IPS-20b (cell line): ENCODE measurements around the gene GJB2.

Experiments
- H3K27ac ChIP-seq: one replicate; pipeline ENCODE4 v1.5.1; 2013; ENCODE audit warnings: low read length
- H3K27me3 ChIP-seq: 2 replicates; pipeline ENCODE4 v1.6.1; 2013; ENCODE audit warnings: mild to moderate bottlenecking, low read length, inconsistent platforms; ENCODE audit not compliant: insufficient read depth
- H3K36me3 ChIP-seq: 2 replicates; pipeline ENCODE4 v1.6.1; 2013; ENCODE audit warnings: low read depth, mild to moderate bottlenecking, inconsistent platforms, low read length, moderate library complexity; ENCODE audit not compliant: insufficient read depth
- H3K4me1 ChIP-seq: 2 replicates; pipeline ENCODE4 v1.6.1; 2013; ENCODE audit warnings: mild to moderate bottlenecking, control low read depth, inconsistent platforms, low read length, moderate library complexity; ENCODE audit not compliant: insufficient read depth
- H3K4me3 ChIP-seq: 2 replicates; pipeline ENCODE4 v1.5.1; 2013; ENCODE audit warnings: mild to moderate bottlenecking, low read length, inconsistent platforms
- H3K9ac ChIP-seq: 2 replicates; pipeline ENCODE4 v1.6.1; 2013; ENCODE audit warnings: low read depth, mild to moderate bottlenecking, inconsistent platforms, low read length, moderate library complexity
- H3K9me3 ChIP-seq: 2 replicates; pipeline ENCODE4 v1.6.1; 2013; ENCODE audit warnings: mild to moderate bottlenecking, low read depth, low read length, inconsistent platforms; ENCODE audit not compliant: insufficient read depth

GJB2 gene

DNA sequence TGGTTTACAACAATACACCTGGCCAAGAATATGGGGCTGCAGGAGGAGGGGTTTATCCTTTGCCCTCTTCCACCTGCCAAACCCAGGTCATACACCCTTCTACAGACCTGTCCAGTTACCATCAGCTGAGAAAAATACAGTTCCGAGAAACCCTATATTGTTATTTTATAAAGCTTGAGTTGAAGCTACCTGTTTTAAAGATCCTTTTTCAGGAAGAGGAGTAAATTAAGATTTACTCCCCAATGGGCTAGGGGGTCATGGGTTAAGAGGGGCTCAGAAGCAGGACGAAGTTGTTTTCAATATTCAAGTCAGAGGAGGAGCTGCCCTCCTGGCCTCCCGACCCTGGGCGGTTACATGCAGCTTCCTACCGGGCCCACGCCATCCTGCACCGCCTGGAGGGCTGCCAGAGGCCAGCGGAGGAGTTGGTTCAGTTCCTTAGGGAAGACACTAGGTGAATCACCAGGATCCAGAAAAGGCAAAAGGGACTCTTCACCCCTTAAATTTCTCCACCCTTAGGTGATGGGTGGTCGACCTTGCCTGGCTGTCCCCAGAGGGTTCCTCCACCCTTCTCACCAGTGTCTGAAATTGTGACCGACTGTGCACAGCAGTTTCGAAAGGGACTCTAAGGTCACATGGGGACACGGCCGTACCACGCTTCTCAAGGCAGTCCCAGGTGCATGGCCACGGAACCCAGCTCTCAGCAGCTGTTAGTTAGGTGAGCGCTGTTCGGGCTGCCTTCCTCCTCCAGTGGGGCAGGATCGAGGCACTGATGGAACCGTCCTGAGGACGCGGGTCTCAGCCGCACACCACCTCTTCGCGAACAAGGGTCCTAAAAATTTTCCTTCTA, 1.2 kb downstream of the GJB2 start:
- Histone ChIP-seq H3K4me1 (peaks cover 11% of the 10 kb centered on the region; the same call in 1 of the 2 replicates), H3K4me3 (peak overlapping the region; percentile 66), H3K9ac (no peak overlapping the region), H3K27ac (no peak overlapping the region), H3K9me3 (no peaks in the 10 kb centered on the region), H3K27me3 (peaks cover 83% of the 10 kb centered on the region), H3K36me3 (no peaks in the 10 kb centered on the region)

DNA sequence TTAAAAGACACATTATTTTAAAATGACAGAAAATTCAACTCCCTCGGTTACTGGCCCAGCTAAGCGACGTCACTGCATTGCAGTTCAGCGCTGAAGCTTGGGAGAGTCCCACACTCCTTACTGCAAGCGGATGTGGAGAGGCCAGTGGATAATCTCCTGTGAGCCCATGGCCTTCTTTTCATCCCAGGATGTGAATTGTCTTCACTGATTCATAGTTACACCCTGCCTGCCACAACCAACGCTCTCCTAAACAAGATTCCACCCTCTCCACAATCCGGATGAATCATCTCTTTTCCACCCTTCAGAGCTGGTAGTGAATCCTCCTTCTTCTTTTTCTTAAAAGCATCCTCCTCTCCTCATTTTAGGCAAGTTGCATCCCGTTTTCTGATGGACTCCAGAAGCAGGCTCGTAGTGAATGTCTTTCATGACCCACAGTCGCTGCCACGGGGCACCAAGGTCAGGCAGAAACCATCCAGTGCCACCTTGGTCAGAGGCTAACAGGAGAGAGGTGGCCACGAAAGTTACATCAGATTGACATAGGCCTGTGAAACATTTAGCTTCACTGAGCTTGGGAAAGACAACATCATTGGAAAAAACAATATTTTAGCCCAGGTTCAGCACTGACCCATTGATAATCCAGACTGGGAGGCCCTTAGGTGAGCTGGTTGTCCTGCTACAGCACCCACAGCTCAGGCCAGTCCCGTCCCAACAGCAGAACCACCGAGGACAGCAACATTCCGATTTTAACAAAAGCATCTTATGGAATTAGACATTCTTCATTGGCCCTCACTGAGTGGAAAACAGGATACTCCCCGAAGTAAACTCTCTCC, 2.0 kb downstream of the GJB2 start:
- H3K4me1 ChIP-seq: peaks cover 11% of the 10 kb centered on the region; the same call in 1 of the 2 replicates
- H3K27me3 ChIP-seq: peaks cover 75% of the 10 kb centered on the region
- H3K36me3 ChIP-seq: no peaks in the 10 kb centered on the region
- H3K27ac ChIP-seq: no peak overlapping the region
- H3K4me3 ChIP-seq: no peak overlapping the region
- H3K9ac ChIP-seq: no peak overlapping the region
- no peaks in the 10 kb centered on the region for H3K9me3 ChIP-seq

DNA sequence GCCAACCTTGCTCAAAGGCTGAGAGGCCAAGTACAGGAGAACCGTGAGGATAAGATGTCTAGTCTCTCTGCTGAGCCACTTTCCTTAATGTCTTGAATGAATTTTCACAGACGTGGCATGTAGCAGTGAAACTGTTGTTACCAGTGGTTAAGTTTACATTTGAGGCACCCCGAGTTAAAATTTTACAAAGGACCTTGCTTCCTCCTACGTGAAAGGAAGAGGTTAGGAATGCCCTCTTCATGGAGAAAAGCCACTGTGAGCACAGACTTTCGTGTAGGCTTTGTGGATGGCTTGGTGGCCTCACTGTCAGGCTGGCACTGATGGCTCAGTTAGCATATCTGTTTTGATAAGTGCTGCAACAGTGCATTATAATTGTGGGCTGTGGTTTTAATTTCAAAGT, 2.7 kb downstream of the GJB2 start:
- Histone ChIP-seq H3K9ac (no peak overlapping the region), H3K9me3 (no peaks in the 10 kb centered on the region), H3K4me3 (no peak overlapping the region), H3K36me3 (no peaks in the 10 kb centered on the region), H3K27me3 (peaks cover 69% of the 10 kb centered on the region), H3K27ac (no peak overlapping the region), H3K4me1 (peaks cover 11% of the 10 kb centered on the region; the same call in 1 of the 2 replicates)

- Histone ChIP-seq H3K9ac (no peak overlapping the region), H3K27me3 (peaks cover 57% of the 10 kb centered on the region), H3K27ac (no peak overlapping the region)
Measured at GRCh38 chr13:20188667-20189553, 3.8 kb downstream of the GJB2 start.

DNA sequence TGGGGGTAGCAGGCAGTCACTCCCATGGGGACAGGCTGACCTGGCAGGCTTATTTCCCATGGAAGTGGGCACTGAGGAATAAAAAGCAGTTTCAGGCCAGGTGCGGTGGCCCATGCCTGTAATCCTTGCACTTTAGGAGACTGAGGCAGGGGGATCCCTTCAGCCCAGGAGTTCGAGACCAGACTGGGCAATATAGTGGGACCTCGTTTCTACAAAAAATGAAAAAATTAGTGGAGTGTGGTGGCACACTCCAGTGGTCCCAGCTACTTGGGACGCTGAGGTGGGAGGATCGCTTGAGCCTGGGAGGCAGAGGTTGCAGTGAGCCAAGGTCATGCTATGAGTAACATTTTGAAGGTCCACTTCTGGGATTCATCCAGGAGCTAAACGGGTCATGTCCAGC, 6.0 kb downstream of the GJB2 start:
- Histone ChIP-seq H3K36me3 (no peaks in the 10 kb centered on the region), H3K27ac (no peak overlapping the region), H3K4me1 (0 out of 2 replicates have a peak, but pooled peaks cover 2% of the 10 kb centered on the region), H3K9ac (no peak overlapping the region), H3K9me3 (no peaks in the 10 kb centered on the region), H3K4me3 (no peak overlapping the region), H3K27me3 (peaks cover 36% of the 10 kb centered on the region)

More at GRCh38 chr13:20188667-20189553, 3.8 kb downstream of the GJB2 start:
- H3K9me3 ChIP-seq: no peaks in the 10 kb centered on the region
- no peak overlapping the region for H3K4me3 ChIP-seq
- no peaks in the 10 kb centered on the region for H3K36me3 ChIP-seq
- H3K4me1 ChIP-seq: peaks cover 6% of the 10 kb centered on the region; the same call in 1 of the 2 replicates

DNA sequence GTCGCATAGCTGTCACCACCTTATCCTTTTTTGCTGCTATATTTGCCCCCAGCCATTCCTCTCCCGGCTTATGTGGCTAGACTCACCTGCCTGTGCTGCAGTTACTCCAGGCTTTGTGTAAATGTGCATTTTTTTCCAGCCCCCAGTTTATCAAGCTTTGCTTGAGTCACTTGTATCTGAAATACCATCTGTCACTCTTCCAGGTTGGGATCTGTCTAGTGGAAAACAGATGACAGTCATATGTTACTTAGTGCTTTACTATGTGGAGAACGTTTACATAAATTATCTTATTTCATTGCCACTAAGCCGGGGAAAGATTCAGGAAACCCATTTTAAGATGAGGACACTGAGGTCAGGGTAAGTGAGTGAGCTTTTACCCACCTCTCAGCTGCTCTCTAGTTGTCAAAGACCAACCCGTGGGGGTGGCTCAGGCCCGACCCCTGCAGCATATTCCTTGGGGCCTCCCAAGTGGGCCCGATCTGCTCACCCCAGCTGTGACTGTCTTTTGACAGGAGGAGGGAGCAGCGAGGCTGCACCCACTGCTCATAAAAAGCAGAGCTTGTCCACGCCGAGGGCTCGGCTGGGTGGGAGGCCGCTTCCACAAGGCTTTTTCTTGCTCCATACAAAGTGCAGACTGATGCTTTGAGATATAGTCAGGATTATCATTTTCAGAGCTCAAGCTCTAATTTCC, 7.2 kb downstream of the GJB2 start:
- H3K9me3 ChIP-seq: no peaks in the 10 kb centered on the region

DNA sequence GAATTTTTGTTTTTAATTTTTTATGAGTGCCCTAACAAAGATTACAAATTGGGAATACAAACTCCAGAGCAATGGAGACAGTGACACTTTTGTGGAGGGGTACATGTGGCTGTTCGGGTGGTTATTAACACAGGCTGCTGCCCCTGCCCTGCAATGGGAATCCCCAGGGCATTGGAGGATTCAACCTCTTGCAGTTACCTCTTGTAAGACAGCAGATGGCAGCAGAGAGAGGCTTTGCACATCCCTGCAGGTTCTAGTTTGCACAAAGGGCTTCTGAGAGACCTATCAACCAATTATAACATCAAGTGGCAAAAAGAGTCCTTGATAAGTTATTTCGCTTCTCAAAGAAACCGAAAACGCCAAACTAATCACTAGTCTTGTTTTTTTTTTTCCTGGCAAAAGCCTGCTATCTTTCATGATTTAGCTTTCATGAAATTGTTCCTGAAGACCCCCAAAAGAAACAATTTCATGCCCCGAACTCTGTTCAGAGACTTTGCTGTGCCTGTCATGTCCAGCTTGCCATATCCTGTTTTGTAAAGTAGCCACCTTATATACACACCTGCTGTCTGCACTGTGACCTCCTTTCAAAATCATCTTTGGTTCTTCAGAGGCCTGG, 10.4 kb downstream of the GJB2 start:
- no peaks in the 10 kb centered on the region for H3K27me3 ChIP-seq
- H3K9me3 ChIP-seq: no peaks in the 10 kb centered on the region

More for the DNA sequence above, 7.2 kb downstream of the GJB2 start:
- no peak overlapping the region for H3K9ac ChIP-seq
- H3K4me3 ChIP-seq: no peak overlapping the region
- no peaks in the 10 kb centered on the region for H3K36me3 ChIP-seq
- H3K4me1 ChIP-seq: no peaks in the 10 kb centered on the region
- no peak overlapping the region for H3K27ac ChIP-seq
- peaks cover 23% of the 10 kb centered on the region for H3K27me3 ChIP-seq

GRCh38 chr13:20181188-20181587, 11.6 kb downstream of the GJB2 start:
- no peak overlapping the region for H3K9ac ChIP-seq
- no peaks in the 10 kb centered on the region for H3K9me3 ChIP-seq
- H3K36me3 ChIP-seq: no peaks in the 10 kb centered on the region
- no peaks in the 10 kb centered on the region for H3K4me1 ChIP-seq
- H3K4me3 ChIP-seq: no peak overlapping the region
- H3K27me3 ChIP-seq: no peaks in the 10 kb centered on the region
- H3K27ac ChIP-seq: no peak overlapping the region

More for the DNA sequence above, 10.4 kb downstream of the GJB2 start:
- Histone ChIP-seq H3K4me1 (no peaks in the 10 kb centered on the region), H3K9ac (no peak overlapping the region), H3K4me3 (no peak overlapping the region), H3K27ac (no peak overlapping the region), H3K36me3 (no peaks in the 10 kb centered on the region)

- H3K9me3 ChIP-seq: no peaks in the 10 kb centered on the region
- 0 out of 2 replicates have a peak, but pooled peaks cover 3% of the 10 kb centered on the region for H3K4me1 ChIP-seq
- H3K4me3 ChIP-seq: no peak overlapping the region
- H3K27ac ChIP-seq: no peak overlapping the region
- no peak overlapping the region for H3K9ac ChIP-seq
- no peaks in the 10 kb centered on the region for H3K36me3 ChIP-seq
- H3K27me3 ChIP-seq: no peaks in the 10 kb centered on the region; the same call in 1 of the 2 replicates
Measured at GRCh38 chr13:20178156-20178555, 14.6 kb downstream of the GJB2 start.

GRCh38 chr13:20177049-20177831, 15.5 kb downstream of the GJB2 start:
- Histone ChIP-seq H3K27ac (no peak overlapping the region), H3K4me1 (0 out of 2 replicates have a peak, but pooled peaks cover 3% of the 10 kb centered on the region), H3K9ac (no peak overlapping the region), H3K36me3 (no peaks in the 10 kb centered on the region), H3K27me3 (no peaks in the 10 kb centered on the region; the same call in 1 of the 2 replicates), H3K9me3 (no peaks in the 10 kb centered on the region), H3K4me3 (no peak overlapping the region)
